Measurements from ENCODE around the gene CAMTA1.

The CAMTA1 gene

GRCh38 chr1:6743189-6744101 is 41.8 kb upstream of the CAMTA1 start:
- Histone ChIP-seq H3K79me2 (ENCODE audit: insufficient read depth, low read length) (no peaks in the 10 kb centered on the region), H3K4me1 (ENCODE audit: insufficient read depth, low read length) (no peaks in the 10 kb centered on the region), H3K9me3 (ENCODE audit: insufficient read depth, low read length, severe bottlenecking) (no peaks in the 10 kb centered on the region), H3K4me2 (ENCODE audit: insufficient read depth, low read length) (no peak overlapping the region), H3K27ac (ENCODE audit: low read length) (no peak overlapping the region), H3K36me3 (ENCODE audit: insufficient read depth, low read length) (no peaks in the 10 kb centered on the region), H3K9ac (ENCODE audit: low read depth, low read length) (no peak overlapping the region), H2AFZ (ENCODE audit: low read depth, low read length) (no peak overlapping the region), H3K27me3 (ENCODE audit: insufficient read depth, low read length, poor library complexity) (peaks cover 5% of the 10 kb centered on the region), H4K20me1 (ENCODE audit: insufficient read depth, low read length) (no peaks in the 10 kb centered on the region; the same call in 1 of the 2 replicates), H3K4me3 (ENCODE audit: low read depth in 1 of 2, low read length in 2 of 2) (no peak overlapping the region)
- ATAC-seq (ENCODE audit: insufficient read depth, low read depth): peak; percentile 55
- TF ChIP-seq CTCF (IDR thresholded peaks at IDR 0.05; ENCODE audit: borderline replicate concordance, extremely low read depth, low read length, poor library complexity, severe bottlenecking): no peak
- no peak for TF ChIP-seq EZH2 (IDR thresholded peaks at IDR 0.05; ENCODE audit: borderline replicate concordance, low read depth, low read length, severe bottlenecking)
- no peak for DNase-seq

GRCh38 chr1:6745073-6745472 is 40.2 kb upstream of the CAMTA1 start:
- Histone ChIP-seq H3K79me2 (ENCODE audit: insufficient read depth, low read length) (no peaks in the 10 kb centered on the region), H3K4me2 (ENCODE audit: insufficient read depth, low read length) (no peak overlapping the region)

GRCh38 chr1:6747674-6748073 is 37.6 kb upstream of the CAMTA1 start:
- DNase-seq: no peak
- Histone ChIP-seq H3K79me2 (ENCODE audit: insufficient read depth, low read length) (no peaks in the 10 kb centered on the region), H3K36me3 (ENCODE audit: insufficient read depth, low read length) (no peaks in the 10 kb centered on the region), H4K20me1 (ENCODE audit: insufficient read depth, low read length) (no peaks in the 10 kb centered on the region; the same call in 1 of the 2 replicates), H2AFZ (ENCODE audit: low read depth, low read length) (no peak overlapping the region), H3K4me1 (ENCODE audit: insufficient read depth, low read length) (no peaks in the 10 kb centered on the region), H3K27ac (ENCODE audit: low read length) (no peak overlapping the region), H3K27me3 (ENCODE audit: insufficient read depth, low read length, poor library complexity) (peaks cover 12% of the 10 kb centered on the region), H3K4me2 (ENCODE audit: insufficient read depth, low read length) (no peak overlapping the region), H3K9me3 (ENCODE audit: insufficient read depth, low read length, severe bottlenecking) (no peaks in the 10 kb centered on the region), H3K9ac (ENCODE audit: low read depth, low read length) (no peak overlapping the region), H3K4me3 (ENCODE audit: low read depth in 1 of 2, low read length in 2 of 2) (no peak overlapping the region)
- no peak for ATAC-seq (ENCODE audit: insufficient read depth, low read depth)
- TF ChIP-seq CTCF (IDR thresholded peaks at IDR 0.05; ENCODE audit: borderline replicate concordance, extremely low read depth, low read length, poor library complexity, severe bottlenecking) (no peak), EZH2 (IDR thresholded peaks at IDR 0.05; ENCODE audit: borderline replicate concordance, low read depth, low read length, severe bottlenecking) (no peak)

More at GRCh38 chr1:6745073-6745472, 40.2 kb upstream of the CAMTA1 start:
- Histone ChIP-seq H3K27me3 (ENCODE audit: insufficient read depth, low read length, poor library complexity) (peaks cover 12% of the 10 kb centered on the region), H3K4me1 (ENCODE audit: insufficient read depth, low read length) (no peaks in the 10 kb centered on the region), H3K9me3 (ENCODE audit: insufficient read depth, low read length, severe bottlenecking) (no peaks in the 10 kb centered on the region), H3K36me3 (ENCODE audit: insufficient read depth, low read length) (no peaks in the 10 kb centered on the region), H2AFZ (ENCODE audit: low read depth, low read length) (no peak overlapping the region), H3K4me3 (ENCODE audit: low read depth in 1 of 2, low read length in 2 of 2) (no peak overlapping the region), H3K9ac (ENCODE audit: low read depth, low read length) (no peak overlapping the region), H4K20me1 (ENCODE audit: insufficient read depth, low read length) (no peaks in the 10 kb centered on the region; the same call in 1 of the 2 replicates), H3K27ac (ENCODE audit: low read length) (no peak overlapping the region)
- TF ChIP-seq CTCF (IDR thresholded peaks at IDR 0.05; ENCODE audit: borderline replicate concordance, extremely low read depth, low read length, poor library complexity, severe bottlenecking): no peak
- no peak for TF ChIP-seq EZH2 (IDR thresholded peaks at IDR 0.05; ENCODE audit: borderline replicate concordance, low read depth, low read length, severe bottlenecking)
- ATAC-seq (ENCODE audit: insufficient read depth, low read depth) (no peak), DNase-seq (no peak)

Measured in DND-41 (cell line).